ENCODE results near the gene GAPVD1. TPM values are rescaled to one million over a fixed set of nuclear protein-coding genes. Genes with fewer than 3 reads are reported as not detected.
"Not testable (repeated sequence)": the region's sequence is repeated elsewhere in the genome, so short reads cannot be mapped to it uniquely, and the experiment has no call there.

Gene GAPVD1
- total and polyA plus RNA-seq, 10 of the 15 experiments (the other 5 are each of a cell fraction or from before 2014, with no cell fraction given): 4.3 to 36.6 (median 25.9) TPM

- TF ChIP-seq ATF7 (IDR thresholded peaks at IDR 0.05; ENCODE audit: low read depth) (peak; percentile 82), SMARCA5 (IDR thresholded peaks at IDR 0.05) (no peak)
Measured at GRCh38 chr9:125262294-125262991, 817 bp downstream of the GAPVD1 start (continued).

GRCh38 chr9:125264068-125264467, 2.4 kb downstream of the GAPVD1 start:
- peak; percentile 54; the same call in 1 of the 2 replicates for TF ChIP-seq RUNX3 (IDR thresholded peaks at IDR 0.05; ENCODE audit: low read length)
- TF ChIP-seq NR2F1 (conservative IDR thresholded peaks at IDR 0.05): 0 out of 2 replicates have a peak, but pooled peaks have one; percentile 14
- Histone ChIP-seq H3K4me2 (ENCODE audit: control insufficient read depth, insufficient read depth) (peak overlapping the region; percentile 70), H3K79me2 (ENCODE audit: control insufficient read depth, insufficient read depth, low read length) (peaks cover 58% of the 10 kb centered on the region), H3K4me3 (peak overlapping the region; percentile 50), H3K4me1 (ENCODE audit: control insufficient read depth, insufficient read depth, low read length) (peaks cover 21% of the 10 kb centered on the region), H3K27ac (ENCODE audit: control insufficient read depth, insufficient read depth) (peak overlapping the region; percentile 51), H3K9ac (ENCODE audit: control insufficient read depth, insufficient read depth, low read length) (peak overlapping the region; percentile 40; the same call in 1 of the 2 replicates)
- BruUV-seq (replicated peaks); ATAC-seq; H2AFZ ChIP-seq (ENCODE audit: control insufficient read depth, low read depth, low read length); H3K9me3 ChIP-seq (replicated peaks; ENCODE audit: control insufficient read depth, insufficient read depth, low read length); FAIRE-seq; H4K20me1 ChIP-seq (ENCODE audit: control insufficient read depth, insufficient read depth); DNase-seq (ENCODE audit: low read depth, low spot score); in situ Hi-C loops (cut with MboI); CTCF ChIA-PET; H3K27me3 ChIP-seq (replicated peaks in 1 of 2; ENCODE audit: control insufficient read depth in 2 of 2, insufficient read depth in 2 of 2, low read length in 1 of 2); H3K36me3 ChIP-seq (ENCODE audit: control insufficient read depth in 2 of 2, insufficient read depth in 2 of 2, low read length in 1 of 2): not testable (repeated sequence)
- SMC1A ChIA-PET (ENCODE audit: uncharacterized antibody, unreplicated experiment): interaction anchor here (0.8 to 1.2 kb wide), 4 partner anchors 19 to 78 kb away, joined by 3 to 5 read pairs (median 3); partner anchors contain the start of gene HSPA5
- intact Hi-C loops (cut with micrococcal nuclease; ENCODE audit: unreplicated experiment): loop anchor here (5.0 kb wide), 1 partner anchor 62 kb away; the partner anchor contains the start of gene RABEPK
- 2% methylated on average over 7 of the region's 7 CpGs for WGBS (ENCODE audit: insufficient coverage, insufficient replicate concordance, low lambda C conversion rate, missing lambda C conversion rate)
- RAD21 ChIA-PET (ENCODE audit: unreplicated experiment): interaction anchor here (0.7 to 3.9 kb wide), 2 partner anchors 23 to 123 kb away, joined by 3 to 15 read pairs; partner anchors contain the start of gene HSPA5
- POLR2A ChIA-PET: interaction anchor here (0.6 to 1.3 kb wide), 7 partner anchors 14 to 1548 kb away, joined by 3 to 7 read pairs (median 4); partner anchors contain the start of gene HSPA5

Data from GM12878 (cell line).